Activated CD4-positive, alpha-beta memory T cell treated with anti-CD3 and anti-CD28 coated beads, Interleukin-2, amount 10 ng/mL, durations not matched to agents 7 days and 5 days (primary cell): ENCODE measurements around the gene PSME1. TPM values are rescaled to one million over a fixed set of nuclear protein-coding genes. Genes with fewer than 3 reads are reported as not detected.

Experiments
- CTCF ChIA-PET: fragments of 350-600 bp; sonication (Branson Sonifier 250); formaldehyde crosslinking; loops from one replicate; lab custom pipeline; 2021; ENCODE audit warnings: antibody characterized with exemption, inconsistent platforms; lab: Charles Lee
- POLR2A ChIA-PET: fragments of 350-600 bp; sonication (Branson Sonifier 250); formaldehyde crosslinking; loops from one replicate; lab custom pipeline; 2021; ENCODE audit warnings: antibody characterized with exemption; lab: Charles Lee
- DNase-seq: peaks from one replicate; pipeline ENCODE4 v3.0.0-alpha.2; 2020
- H3K27ac Mint-ChIP-seq: one replicate; pipeline ENCODE4 v1.8.0; 2021; ENCODE audit warnings: mild to moderate bottlenecking, mixed read lengths
- H3K27me3 Mint-ChIP-seq: one replicate; pipeline ENCODE4 v1.8.0; 2021; ENCODE audit warnings: mixed read lengths
- H3K36me3 Mint-ChIP-seq: one replicate; pipeline ENCODE4 v1.8.0; 2021; ENCODE audit warnings: low read depth, mixed read lengths
- H3K4me1 Mint-ChIP-seq: one replicate; pipeline ENCODE4 v1.8.0; 2021; ENCODE audit warnings: mixed read lengths
- H3K4me3 Mint-ChIP-seq: one replicate; pipeline ENCODE4 v1.8.0; 2021; ENCODE audit warnings: mild to moderate bottlenecking, mixed read lengths
- H3K9me3 Mint-ChIP-seq: one replicate; pipeline ENCODE4 v1.8.0; 2021; ENCODE audit warnings: mixed read lengths
- total RNA-seq, 2 experiments: library from RNA; stranded (reverse); gene quantifications; one replicate each; pipeline ENCODE4 v1.2.3, GENCODE V29; 2021

The PSME1 gene
- total RNA-seq, 2 experiments from 2014 or later = 391 to 397 TPM

GRCh38 chr14:24186831-24187538 lies 51.0 kb downstream of the PSME1 start:
- no peaks in the 10 kb centered on the region for H3K9me3 Mint-ChIP-seq
- H3K27me3 Mint-ChIP-seq = no peaks in the 10 kb centered on the region
- DNase-seq = no peak
- CTCF ChIA-PET = interaction anchor here (0.7 to 1.6 kb wide), 3 partner anchors 26 to 245 kb away, joined by 3 read pairs; partner anchors contain the start of genes CIDEB and IRF9
- H3K4me3 Mint-ChIP-seq = peak overlapping the region; percentile 81
- H3K4me1 Mint-ChIP-seq = peaks cover 48% of the 10 kb centered on the region
- POLR2A ChIA-PET = interaction anchor here (1.1 to 21.9 kb wide), 9 partner anchors 8 to 123 kb away, joined by 5 to 456 read pairs (median 22); partner anchors contain the start of genes CHMP4A, DCAF11, IRF9 and LTB4R
- peak overlapping the region; percentile 13 for H3K27ac Mint-ChIP-seq
- peaks cover 52% of the 10 kb centered on the region for H3K36me3 Mint-ChIP-seq

GRCh38 chr14:24187539-24187915 lies 51.5 kb downstream of the PSME1 start:
- H3K27me3 Mint-ChIP-seq = no peaks in the 10 kb centered on the region
- peak overlapping the region; percentile 81 for H3K4me3 Mint-ChIP-seq
- peaks cover 55% of the 10 kb centered on the region for H3K36me3 Mint-ChIP-seq
- no peaks in the 10 kb centered on the region for H3K9me3 Mint-ChIP-seq
- H3K27ac Mint-ChIP-seq = peak overlapping the region; percentile 79
- H3K4me1 Mint-ChIP-seq = peaks cover 52% of the 10 kb centered on the region
- DNase-seq = no peak
- CTCF ChIA-PET = interaction anchor here (0.7 to 1.6 kb wide), 2 partner anchors 120 to 244 kb away, joined by 3 read pairs; partner anchors contain the start of gene CIDEB
- POLR2A ChIA-PET = interaction anchor here (1.1 to 21.9 kb wide), 11 partner anchors 8 to 123 kb away, joined by 4 to 456 read pairs (median 18); partner anchors contain the start of genes CHMP4A, DCAF11, DHRS1 and IRF9

Other genes starting within 250 kb of the PSME1 start
- gene DHRS4, start 182.4 kb upstream of the PSME1 start, total RNA-seq = 10 to 100 TPM; 17.6 to 19.0 TPM
- 10 to 100 TPM; 18.3 to 20.2 TPM for gene DHRS4L2, start 147.3 kb upstream of the PSME1 start, total RNA-seq
- gene CARMIL3, start 84.2 kb upstream of the PSME1 start, total RNA-seq = 1 to 10 TPM; 3.7 to 4.2 TPM
- gene CPNE6, start 64.6 kb upstream of the PSME1 start, total RNA-seq = not detected
- gene PCK2, start 41.9 kb upstream of the PSME1 start, total RNA-seq = 10 to 100 TPM; 88.5 to 90.6 TPM
- gene DCAF11, start 21.4 kb upstream of the PSME1 start, total RNA-seq = 10 to 100 TPM; 94.1 to 98.2 TPM
- gene NRL, start 21.2 kb upstream of the PSME1 start, total RNA-seq = 1 to 10 TPM; 2.1 to 2.4 TPM
- gene FITM1, start 5.5 kb upstream of the PSME1 start, total RNA-seq = 1 to 10 TPM; 1.3 to 1.4 TPM
- gene EMC9, start 5.4 kb downstream of the PSME1 start, total RNA-seq = 10 to 100 TPM; 45.0 to 51.7 TPM
- gene PSME2, start 10.4 kb downstream of the PSME1 start, total RNA-seq = 100 to 1,000 TPM; 395 to 405 TPM
- gene RNF31, start 11.3 kb downstream of the PSME1 start, total RNA-seq = 100 to 1,000 TPM; 122 to 129 TPM
- gene IRF9, start 25.1 kb downstream of the PSME1 start, total RNA-seq = 100 to 1,000 TPM; 262 to 267 TPM
- gene REC8, start 35.9 kb downstream of the PSME1 start, total RNA-seq = 10 to 100 TPM; 48.0 to 51.9 TPM
- gene IPO4, start 52.6 kb downstream of the PSME1 start, total RNA-seq = 10 to 100 TPM; 24.0 to 26.2 TPM
- 10 to 100 TPM; 30.8 to 35.1 TPM for gene TM9SF1, start 59.2 kb downstream of the PSME1 start, total RNA-seq
- gene TSSK4, start 69.5 kb downstream of the PSME1 start, total RNA-seq = under 1 TPM; 0.48 to 0.76 TPM
- 10 to 100 TPM; 92.9 to 97.9 TPM for gene CHMP4A, start 77.3 kb downstream of the PSME1 start, total RNA-seq
- 10 to 100 TPM; 13.5 to 17.0 TPM for gene MDP1, start 79.9 kb downstream of the PSME1 start, total RNA-seq
- 100 to 1,000 TPM; 190 to 197 TPM for gene NEDD8, start 96.2 kb downstream of the PSME1 start, total RNA-seq
- gene GMPR2, start 96.7 kb downstream of the PSME1 start, total RNA-seq = 10 to 100 TPM; 78.1 to 90.3 TPM
- 100 to 1,000 TPM; 133 to 139 TPM for gene TINF2, start 106.4 kb downstream of the PSME1 start, total RNA-seq
- gene TGM1, start 127.0 kb downstream of the PSME1 start, total RNA-seq = 1 to 10 TPM; 4.0 to 4.4 TPM
- 10 to 100 TPM; 40.2 to 41.0 TPM for gene RABGGTA, start 135.4 kb downstream of the PSME1 start, total RNA-seq
- 10 to 100 TPM; 31.6 to 33.4 TPM for gene DHRS1, start 163.6 kb downstream of the PSME1 start, total RNA-seq
- gene NOP9, start 163.7 kb downstream of the PSME1 start, total RNA-seq = 10 to 100 TPM; 25.8 to 27.7 TPM
- gene CIDEB, start 171.8 kb downstream of the PSME1 start, total RNA-seq = 10 to 100 TPM; 38.4 to 39.6 TPM
- 10 to 100 TPM; 18.5 to 19.6 TPM for gene LTB4R2, start 173.9 kb downstream of the PSME1 start, total RNA-seq
- gene LTB4R, start 175.3 kb downstream of the PSME1 start, total RNA-seq = 10 to 100 TPM; 36.1 to 37.9 TPM
- gene ADCY4, start 198.9 kb downstream of the PSME1 start, total RNA-seq = 1 to 10 TPM; 4.5 to 5.9 TPM
- gene RIPK3, start 203.8 kb downstream of the PSME1 start, total RNA-seq = 10 to 100 TPM; 37.3 to 38.0 TPM
- not detected for gene NFATC4, start 232.0 kb downstream of the PSME1 start, total RNA-seq